GM18511 (cell line): Measurements from ENCODE around the gene NPIPB5.
"Not testable (repeated sequence)": the region's sequence is repeated elsewhere in the genome, so short reads cannot be mapped to it uniquely, and the experiment has no call there.

Source experiments
- ATAC-seq: cut with Tn5 transposase; IDR thresholded peaks from one replicate; pipeline ENCODE4 v1.9.1; 2021; ENCODE audit warnings: mild to moderate bottlenecking, moderate library complexity; ENCODE audit not compliant: unreplicated experiment

Gene NPIPB5

DNA sequence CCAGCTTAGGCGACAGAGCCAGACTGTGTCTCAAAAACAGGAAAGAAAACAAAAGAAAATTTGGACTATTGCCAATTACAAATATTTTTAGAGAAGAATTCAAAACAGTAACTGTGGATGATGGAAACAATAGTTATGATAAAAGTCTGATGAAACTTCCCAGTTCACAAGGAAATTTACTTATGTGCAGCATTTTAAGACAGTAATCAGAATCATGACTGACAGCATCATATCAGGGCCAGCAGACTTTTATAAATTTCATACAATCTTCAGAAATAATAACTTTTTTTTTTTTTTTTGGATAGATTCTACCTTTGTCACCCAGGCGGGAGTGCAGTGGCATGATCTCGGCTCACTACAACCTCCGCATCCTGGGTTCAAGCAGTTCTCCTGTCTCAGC, at the start of gene NPIPB5:
Gene NPIPB5 (plus strand): TSS at position 301 of the 400 bp plus-strand sequence. CDS start 2,911 bp downstream, outside the sequence.
- not testable (repeated sequence) for ATAC-seq

- not testable (repeated sequence) for ATAC-seq
These were observed 41.8 kb upstream of the NPIPB5 start for GRCh38 chr16:22468846-22469245.

- not testable (repeated sequence) for ATAC-seq
These were observed 27.3 kb downstream of the NPIPB5 start for GRCh38 chr16:22537996-22538395.

- not testable (repeated sequence) for ATAC-seq
These were observed 34.1 kb downstream of the NPIPB5 start for GRCh38 chr16:22544809-22545208.

DNA sequence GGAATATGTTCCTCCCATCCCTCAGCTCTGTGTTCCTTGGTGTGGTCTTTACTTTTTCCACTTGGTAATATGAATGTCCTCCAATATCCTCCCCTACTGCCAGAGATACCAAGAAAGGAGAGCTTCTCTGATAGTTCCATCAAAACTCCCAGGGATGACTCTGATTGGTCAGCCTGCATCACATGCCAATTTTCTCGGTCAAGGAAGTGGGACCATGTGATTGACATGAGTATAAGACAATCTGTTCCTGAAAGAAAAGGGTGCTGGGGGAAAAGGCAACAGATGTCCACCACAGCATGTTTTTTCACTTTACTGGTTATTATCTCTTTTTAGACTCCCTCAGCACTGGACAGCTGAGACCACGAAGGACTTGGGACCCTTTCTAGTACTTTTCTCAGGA, 35.9 kb downstream of the NPIPB5 start:
- ATAC-seq: not testable (repeated sequence)

GRCh38 chr16:22547170-22547765, 36.6 kb downstream of the NPIPB5 start:
- not testable (repeated sequence) for ATAC-seq

GRCh38 chr16:22549853-22550252, 39.2 kb downstream of the NPIPB5 start:
- not testable (repeated sequence) for ATAC-seq

- not testable (repeated sequence) for ATAC-seq
These were observed 40.5 kb downstream of the NPIPB5 start for GRCh38 chr16:22551143-22551542.

DNA sequence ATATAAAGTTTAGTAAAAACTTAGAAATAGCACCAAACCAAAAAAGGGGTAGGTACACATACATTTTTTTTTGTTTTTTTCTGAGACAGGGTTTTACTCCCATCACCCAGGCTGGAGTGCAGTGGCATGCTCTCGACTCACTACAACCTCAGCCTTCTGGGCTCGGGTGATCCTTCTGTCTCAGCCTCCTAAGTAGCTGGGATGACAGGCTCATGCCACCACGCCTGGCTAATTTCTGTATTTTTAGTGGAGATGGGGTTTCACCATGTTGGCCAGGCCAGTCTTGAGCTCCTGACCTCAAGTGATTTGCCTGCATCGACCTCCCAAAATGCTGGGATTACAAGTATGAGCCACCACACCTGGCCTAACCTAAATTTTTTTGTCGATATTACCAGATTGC, 41.0 kb downstream of the NPIPB5 start:
- ATAC-seq: not testable (repeated sequence)

DNA sequence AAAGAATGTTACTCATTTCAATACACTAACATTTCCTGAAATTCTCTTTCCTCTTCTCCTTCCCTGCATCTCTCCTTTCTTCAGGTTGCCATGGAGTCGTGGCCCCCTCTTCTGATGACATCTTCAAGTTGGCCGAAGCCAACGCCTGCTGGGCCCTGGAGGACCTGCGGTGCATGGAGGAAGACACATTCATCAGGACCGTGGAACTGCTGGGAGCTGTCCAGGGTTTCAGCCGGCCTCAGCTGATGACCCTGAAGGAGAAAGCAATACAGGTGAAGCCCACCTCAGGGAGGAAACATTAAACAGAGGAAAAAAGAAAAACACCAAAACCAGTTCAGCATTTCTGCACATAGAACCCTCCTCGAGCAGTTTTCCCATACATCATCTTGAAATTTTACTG, 46.1 kb downstream of the NPIPB5 start:
- ATAC-seq: not testable (repeated sequence)
